HG02943 (cell line): ENCODE results near the gene CEP85L.

Experiments
- ATAC-seq: cut with Tn5 transposase; IDR thresholded peaks from one replicate; pipeline ENCODE4 v1.9.1; 2021; ENCODE audit warnings: mild to moderate bottlenecking, low read depth, moderate library complexity; ENCODE audit not compliant: unreplicated experiment

Gene CEP85L

GRCh38 chr6:118651282-118652050, at the start of gene CEP85L:
TSS of gene CEP85L (minus strand) at chr6:118651591. CDS start at chr6:118651269, 322 bp downstream.
- ATAC-seq = peak; percentile 81

DNA sequence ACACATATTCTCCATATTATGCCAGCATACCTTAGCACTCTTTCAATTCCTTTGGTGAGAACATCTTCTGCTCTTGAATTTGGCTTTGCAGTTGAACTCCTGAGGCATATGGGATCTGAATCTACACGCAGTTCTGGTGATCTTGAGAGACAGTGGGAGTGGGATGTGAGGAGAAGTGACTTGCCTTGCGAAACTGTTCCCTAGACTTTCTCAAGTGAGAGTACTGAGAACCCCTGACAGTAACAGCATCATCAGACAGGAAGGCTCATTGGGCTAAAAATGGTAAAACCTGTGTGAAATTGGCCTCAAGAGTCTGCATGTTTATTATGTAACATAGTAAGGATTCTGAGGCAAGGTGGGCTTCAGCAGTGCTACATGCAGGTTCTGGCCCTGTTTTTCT, 49.1 kb upstream of the CEP85L start:
- ATAC-seq = no peak

DNA sequence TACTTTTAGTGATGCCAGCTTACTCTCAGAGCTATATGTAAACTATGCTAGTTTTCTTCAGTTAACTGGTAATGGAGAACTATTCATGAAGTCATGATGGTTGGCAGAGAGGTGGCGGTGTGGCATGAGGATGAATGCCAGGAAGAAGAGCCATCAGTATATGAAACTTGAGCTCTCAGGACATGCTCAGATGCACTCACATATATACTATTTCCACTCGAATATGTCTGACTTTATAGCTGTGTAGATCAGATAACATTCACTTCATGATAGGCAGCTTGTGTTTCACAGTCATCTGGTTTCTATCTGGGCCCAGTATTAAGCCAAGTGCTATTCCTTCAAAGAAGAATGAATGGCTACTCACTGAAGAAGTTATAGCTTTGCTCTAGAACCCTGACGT, 46.2 kb upstream of the CEP85L start:
- no peak for ATAC-seq

- no peak for ATAC-seq
These were observed 44.9 kb upstream of the CEP85L start for GRCh38 chr6:118696271-118696670.

DNA sequence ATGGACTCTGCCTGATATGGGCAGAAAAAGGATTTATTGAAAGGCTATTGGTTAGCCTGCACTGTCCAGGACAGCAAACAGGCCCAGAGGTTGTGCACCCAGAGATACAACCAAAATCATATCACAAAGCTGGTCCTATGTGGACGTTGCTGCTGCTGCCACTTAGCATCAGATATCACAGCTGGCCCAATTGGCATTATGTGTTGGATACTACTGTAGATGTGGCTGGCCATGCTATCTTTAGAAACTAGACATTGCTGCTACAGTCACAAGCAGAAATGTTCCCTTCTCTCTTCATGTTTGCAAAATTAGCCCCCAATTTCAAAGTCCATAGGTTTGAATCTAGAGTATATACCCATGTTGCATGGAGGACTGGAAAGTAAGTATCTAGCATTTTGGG, 42.2 kb upstream of the CEP85L start:
- ATAC-seq = no peak

DNA sequence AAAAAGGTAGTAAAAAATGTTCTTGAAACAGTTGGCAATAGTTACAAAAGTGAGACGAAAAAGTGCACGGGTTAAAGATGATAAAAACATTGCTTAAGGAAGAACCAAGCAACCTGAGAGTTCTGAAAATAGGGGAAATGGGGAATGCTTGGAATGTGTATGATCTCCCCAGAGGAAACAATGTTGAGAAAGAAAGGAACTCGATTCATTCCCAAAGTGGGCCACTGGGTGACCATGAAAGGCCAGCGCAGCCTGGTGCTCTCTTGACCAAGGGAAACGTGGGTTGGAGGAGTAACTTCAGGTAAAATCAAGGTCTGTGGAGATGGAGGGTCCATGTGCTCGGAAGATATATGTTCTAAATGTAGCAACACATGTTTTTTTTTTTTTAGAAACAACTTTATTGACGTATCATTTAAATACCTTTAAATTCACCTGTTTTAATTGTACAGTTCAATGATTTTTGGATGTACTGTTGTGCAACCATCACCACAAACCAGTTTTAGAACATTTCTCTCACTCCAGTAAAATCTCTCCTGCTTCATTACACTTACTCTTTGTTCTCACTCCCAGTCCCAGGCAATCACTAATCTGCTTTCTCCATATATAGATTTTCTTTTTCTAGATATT, 34.5 kb upstream of the CEP85L start:
- ATAC-seq = no peak

- no peak for ATAC-seq
These were observed 32.8 kb upstream of the CEP85L start for GRCh38 chr6:118683881-118684872.

GRCh38 chr6:118680452-118681095, 29.2 kb upstream of the CEP85L start:
- ATAC-seq = no peak

- no peak for ATAC-seq
These were observed 28.0 kb upstream of the CEP85L start for GRCh38 chr6:118679327-118679901.

DNA sequence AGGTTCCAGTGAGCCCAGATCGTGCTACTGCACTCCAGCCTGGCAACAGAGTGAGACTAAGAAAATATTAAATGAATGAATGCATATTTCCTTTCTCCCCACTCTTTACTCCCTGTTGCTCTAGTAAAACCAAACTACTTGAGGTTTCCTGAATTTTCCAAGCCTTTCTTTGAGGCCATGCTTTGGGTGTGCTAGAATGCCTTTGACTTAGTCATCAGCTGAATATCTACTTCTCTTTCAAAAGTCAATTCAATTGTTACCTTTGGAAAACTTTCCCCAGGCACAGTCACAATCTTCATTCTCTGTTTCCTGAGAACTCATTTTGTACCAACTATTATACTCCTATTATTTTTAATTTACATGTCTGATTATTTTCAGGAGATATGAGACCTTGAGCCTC, 27.5 kb upstream of the CEP85L start:
- ATAC-seq = no peak

GRCh38 chr6:118677193-118677592, 25.8 kb upstream of the CEP85L start:
- ATAC-seq = no peak

DNA sequence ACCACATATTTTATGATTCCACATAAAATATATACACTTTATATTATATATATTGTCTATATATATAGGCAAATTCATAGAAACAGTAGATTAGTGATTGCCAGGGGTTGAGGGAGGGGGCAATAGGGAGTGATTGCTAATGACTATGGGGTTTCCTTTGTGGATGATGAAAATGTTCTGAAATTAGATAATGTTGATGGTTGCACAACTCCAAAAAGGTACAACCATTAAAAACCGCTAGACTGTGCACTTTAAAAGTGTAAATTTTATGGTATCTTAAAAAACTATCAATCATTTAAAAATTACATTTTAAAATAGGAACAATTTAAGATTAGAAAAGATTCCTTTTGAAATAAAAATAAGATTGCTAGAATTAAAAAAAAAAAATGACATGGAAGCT, 23.8 kb upstream of the CEP85L start:
- no peak for ATAC-seq

DNA sequence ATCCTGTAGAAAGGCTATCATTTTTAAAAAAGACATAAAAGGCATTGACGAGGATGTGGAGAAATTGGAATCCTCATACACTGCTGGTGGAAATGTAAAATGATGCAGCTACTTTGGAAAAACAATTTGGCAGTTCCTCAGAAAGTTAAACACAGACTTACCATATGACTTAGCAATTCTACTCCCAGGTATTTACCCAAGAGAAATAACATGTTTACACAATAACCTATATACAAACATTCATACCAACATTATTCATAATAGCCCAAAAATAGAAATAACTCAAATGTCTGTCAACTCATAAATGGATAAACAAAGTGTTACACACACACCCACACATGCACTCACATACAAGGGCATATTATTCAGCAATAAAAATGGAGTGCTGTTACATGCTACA, 23.4 kb upstream of the CEP85L start:
- no peak for ATAC-seq

- ATAC-seq = no peak
These were observed 21.3 kb upstream of the CEP85L start for GRCh38 chr6:118672678-118673077.

DNA sequence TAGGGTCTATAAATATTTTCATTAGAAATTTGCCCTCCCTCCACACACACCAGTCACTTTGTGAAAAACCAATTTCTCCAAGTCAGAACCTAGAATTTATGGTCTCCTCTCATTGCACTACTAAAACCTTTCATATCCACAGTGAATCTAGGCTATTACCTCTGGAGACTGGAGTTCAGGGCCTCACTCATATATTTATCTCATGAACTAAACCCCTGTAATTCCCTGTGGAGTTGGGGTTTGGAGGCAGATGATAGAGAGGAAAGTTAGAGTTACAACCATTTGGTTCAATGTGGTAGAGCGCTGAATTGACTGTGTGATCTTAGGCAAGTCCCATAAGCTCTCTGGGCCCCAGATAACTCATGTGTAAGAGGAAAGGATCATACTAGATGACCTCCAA, 18.2 kb upstream of the CEP85L start:
- no peak for ATAC-seq

DNA sequence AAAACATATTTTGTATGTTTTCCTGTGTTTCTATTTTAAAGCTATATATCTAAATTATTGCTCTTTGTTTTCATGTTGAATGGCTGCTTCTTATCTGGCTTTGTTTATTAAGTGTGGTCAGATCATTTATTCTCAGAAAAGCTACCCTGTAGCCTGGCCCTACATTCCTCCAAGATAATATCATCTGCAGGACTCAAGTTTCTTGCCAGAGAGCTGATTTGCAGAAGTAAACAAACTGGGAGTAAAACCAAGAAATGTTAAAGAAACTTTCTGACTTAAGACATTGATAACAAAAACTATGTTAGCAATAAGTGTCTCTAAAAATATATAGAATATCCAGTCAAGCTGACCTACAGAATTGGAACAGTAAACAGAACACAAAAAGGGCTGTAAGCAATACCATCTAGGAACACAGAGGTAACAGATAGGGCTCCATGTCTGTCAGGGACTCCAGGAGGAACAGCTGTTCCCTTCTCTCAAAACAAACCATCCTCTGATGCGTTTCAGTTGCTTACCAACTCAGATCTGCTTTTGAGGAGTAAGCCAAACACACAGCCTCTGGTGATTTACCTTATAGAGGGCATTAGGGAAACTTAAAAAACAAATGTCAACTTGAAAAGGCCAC, 17.5 kb upstream of the CEP85L start:
- ATAC-seq = no peak

DNA sequence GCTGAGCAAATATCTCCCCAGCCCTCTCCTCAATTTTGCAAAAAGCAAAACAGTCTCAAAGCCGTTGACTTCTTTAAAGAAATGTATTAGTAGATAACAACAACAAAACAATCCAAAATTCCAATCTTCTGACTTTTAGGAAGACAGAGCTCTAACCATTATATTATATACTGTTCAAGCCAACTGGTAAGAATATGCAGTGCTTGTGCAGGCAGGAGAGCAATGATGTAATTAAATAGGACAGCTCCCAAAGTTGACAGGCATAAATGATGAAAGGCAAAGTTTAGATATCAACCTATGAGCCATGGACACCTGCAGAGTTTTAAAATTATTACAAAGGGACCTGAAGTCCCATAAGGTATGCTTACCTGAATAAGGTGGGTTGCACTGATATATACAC, 16.6 kb upstream of the CEP85L start:
- no peak for ATAC-seq

DNA sequence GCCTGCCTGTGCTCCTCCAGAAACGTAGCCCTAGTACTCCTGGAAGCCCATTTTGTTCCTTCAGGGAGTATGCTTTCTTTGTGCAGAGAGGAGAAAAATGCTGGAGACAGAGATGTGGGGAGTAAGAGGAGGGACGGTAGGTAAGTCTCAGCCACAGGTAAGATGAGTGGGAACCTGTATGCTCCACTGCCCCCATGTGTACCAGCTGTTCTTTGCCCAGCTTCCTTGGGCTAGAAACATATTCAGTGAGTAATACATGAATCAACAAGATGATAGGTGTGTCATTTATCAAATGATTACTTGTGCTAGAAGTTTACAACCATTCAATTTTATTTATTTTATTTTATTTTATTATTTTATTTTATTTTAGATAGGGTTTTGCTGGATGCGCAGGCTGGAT, 13.6 kb upstream of the CEP85L start:
- ATAC-seq = no peak

DNA sequence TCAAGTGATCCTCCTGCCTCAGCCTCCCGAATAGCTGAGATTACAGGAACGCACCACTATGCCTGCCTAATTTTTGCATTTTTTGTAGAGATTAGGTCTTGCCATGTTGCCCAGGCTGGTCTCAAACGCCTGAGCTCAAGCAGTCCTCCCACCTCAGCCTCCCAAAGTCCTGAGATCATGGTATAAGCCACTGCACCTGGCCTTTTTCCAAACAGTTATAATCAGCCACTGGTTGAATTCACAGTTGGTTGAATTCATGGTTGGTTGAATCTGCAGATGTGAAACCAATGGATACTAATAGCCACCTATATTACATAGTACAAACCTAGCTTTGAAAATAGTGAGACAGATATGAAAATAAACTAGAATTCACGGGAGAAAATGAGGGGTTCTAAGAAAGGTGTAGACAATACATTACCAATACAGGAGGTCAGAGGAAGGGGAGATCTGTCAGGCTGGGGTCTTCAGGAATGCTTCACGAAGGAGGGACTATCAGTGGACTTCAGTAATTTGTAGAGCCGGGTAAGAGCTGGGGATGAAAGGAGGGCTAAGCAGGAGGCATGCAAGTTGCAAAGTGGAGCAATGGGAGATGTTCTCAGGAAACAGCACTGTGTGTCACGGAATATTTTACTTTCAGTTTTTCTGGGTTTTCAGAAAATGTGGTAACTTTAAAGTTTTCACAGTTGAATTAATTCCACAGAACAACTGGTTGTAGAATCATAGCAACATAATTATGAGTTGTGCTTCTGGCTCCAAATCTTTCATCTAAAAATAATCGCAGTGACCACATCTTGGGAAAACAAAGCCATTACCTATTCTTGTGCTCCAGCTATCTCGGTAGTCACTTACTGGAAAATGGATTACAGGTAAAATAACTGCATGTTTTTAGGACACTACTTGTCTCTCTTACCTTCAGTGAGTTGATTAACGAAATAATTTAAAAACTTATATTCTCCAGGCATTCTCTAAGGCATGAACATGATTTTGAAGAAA, 12.9 kb upstream of the CEP85L start:
- no peak for ATAC-seq
